Cardiac ventricle fibroblast (primary cell): ENCODE data around the gene MRPL40. TPM values are rescaled to one million over a fixed set of nuclear protein-coding genes. Genes with fewer than 3 reads are reported as not detected.

Experiments
- total RNA-seq: library from RNA; depleted of rRNA; stranded (reverse); fragments of >200 nt; gene quantifications from 2 replicates; pipeline ENCODE4 v1.2.3, GENCODE V29; 2015

MRPL40 gene
- 38.3 and 52.8 TPM in 2 replicates for total RNA-seq

DNA sequence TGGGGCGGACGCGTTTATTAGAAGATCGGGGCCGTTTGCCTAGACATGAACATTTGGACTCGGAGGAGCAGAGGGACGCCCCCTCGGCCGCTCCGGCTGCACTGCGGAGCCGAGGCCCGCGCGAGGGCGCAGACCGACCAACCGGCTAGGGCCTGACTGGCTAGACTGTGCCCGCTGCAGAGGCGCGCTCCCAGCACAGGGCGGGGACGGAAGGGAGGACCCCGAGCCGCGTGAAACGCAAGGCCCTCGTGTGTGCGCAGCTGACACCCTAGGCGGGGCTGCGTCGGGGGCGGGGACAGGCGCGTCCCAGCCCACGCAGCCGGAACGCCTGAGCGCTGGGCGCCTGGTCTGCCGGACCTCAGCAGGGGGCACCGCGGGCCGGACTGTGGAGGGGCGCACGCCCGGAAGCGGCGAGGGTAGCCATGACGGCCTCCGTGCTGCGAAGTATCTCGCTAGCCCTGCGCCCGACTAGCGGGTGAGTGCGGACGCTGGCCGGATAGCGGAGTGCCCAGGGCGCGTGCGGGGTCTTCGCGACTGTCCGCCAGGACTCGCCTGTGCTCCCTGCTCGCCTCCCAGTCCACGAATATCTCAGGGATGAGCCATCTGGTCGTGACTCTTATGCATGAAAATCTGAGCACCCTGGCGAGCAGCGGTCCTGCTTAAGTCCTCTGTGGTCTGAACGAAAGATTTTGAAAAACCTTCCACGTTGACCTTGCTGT, at the start of gene MRPL40:
Gene MRPL40 (plus strand): TSS at position 413 of the 719 bp plus-strand sequence. CDS start 10 bp downstream, at position 423.

DNA sequence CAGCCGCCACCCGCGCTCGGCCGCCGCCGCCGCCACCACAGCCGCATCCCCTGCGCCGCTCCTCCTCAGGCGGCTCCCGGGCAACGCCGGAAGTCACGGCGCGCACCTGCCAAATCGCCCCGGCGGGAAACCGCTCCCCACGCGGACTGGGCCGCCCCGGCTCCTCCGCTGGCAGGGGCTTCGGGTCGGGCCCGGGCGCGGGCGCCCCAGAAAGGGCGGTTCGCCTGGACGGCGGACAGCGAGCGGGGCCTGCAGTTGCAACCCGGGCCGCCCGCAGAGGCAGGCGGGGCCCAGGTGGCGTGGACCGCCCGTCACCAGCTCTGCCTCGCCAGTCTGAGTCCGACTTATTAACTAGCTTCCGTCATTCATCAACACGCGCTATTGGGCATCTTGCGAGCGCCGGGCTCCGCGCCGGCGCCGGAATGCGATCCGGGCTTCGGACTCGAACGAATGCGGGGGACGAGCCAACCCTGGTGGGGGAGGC, 654 bp upstream of the MRPL40 start, which contains the start of gene HIRA:
Gene HIRA (minus strand): TSS at position 85 of the 484 bp plus-strand sequence. CDS start 257 bp downstream, outside the sequence.

DNA sequence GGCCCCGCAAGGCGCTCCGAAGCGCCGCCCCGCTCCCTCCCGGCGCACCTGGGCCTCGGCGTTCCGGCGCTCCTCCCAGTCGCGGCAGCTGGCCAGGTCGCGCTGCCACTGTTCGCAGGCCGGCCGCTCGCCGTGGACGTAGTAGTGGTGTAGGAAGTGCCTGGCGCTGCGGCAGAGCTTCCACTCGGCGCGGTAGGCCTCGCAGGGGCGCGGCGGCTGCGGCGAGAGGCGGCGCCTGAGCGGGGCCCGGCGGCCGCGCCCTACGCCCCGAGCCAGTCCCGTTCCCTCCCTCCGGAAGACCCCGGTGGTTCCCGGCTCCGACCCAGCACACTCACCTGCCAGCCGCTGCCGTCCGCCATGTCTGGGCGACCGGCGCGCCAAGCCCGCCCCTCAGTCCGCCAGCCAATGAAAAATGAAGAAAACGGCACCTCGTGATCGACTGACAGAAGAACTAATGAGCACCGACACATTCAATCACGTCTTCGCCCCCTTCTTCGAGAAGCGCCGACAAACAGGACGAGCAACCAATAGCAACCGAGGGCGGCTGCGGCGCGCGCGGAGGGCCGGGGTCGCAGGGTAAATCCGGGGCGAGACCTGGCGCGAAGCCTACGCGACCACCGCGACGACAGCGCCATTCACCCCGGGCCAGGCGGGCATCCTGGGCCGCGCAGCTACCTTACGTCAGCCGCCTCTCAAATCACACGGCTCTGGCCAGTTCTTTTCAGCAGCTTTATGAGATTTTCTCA, 15.2 kb downstream of the MRPL40 start, which contains the start of gene C22orf39:
Gene C22orf39 (minus strand): TSS at position 382 of the 746 bp plus-strand sequence. CDS start 23 bp downstream, at position 359.

DNA sequence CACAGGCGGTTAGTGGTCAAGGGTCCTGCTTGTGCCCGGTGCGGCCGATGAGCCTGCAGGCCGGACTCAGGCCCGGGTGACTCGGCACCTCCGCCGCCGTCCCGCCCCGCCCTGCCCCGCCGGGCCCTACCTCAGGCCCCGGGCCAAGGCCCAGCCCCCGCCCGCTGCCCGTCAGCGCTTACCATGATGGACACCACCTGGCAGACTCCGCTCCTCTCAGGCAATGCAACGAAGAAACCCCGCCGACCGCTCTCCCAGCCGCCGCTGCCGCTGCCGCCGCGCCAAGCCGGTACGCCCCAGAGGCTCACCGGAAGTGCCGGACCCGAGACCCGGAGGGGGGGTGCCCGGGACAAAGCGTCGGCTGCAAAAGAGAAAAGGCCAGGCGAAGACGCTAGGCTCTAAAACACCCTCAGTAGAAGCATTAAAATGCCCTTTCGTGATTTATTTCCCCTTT, 46.6 kb downstream of the MRPL40 start, which contains the start of gene UFD1:
Gene UFD1 (minus strand): TSS at position 293 of the 454 bp plus-strand sequence. CDS start 108 bp downstream, at position 185.

DNA sequence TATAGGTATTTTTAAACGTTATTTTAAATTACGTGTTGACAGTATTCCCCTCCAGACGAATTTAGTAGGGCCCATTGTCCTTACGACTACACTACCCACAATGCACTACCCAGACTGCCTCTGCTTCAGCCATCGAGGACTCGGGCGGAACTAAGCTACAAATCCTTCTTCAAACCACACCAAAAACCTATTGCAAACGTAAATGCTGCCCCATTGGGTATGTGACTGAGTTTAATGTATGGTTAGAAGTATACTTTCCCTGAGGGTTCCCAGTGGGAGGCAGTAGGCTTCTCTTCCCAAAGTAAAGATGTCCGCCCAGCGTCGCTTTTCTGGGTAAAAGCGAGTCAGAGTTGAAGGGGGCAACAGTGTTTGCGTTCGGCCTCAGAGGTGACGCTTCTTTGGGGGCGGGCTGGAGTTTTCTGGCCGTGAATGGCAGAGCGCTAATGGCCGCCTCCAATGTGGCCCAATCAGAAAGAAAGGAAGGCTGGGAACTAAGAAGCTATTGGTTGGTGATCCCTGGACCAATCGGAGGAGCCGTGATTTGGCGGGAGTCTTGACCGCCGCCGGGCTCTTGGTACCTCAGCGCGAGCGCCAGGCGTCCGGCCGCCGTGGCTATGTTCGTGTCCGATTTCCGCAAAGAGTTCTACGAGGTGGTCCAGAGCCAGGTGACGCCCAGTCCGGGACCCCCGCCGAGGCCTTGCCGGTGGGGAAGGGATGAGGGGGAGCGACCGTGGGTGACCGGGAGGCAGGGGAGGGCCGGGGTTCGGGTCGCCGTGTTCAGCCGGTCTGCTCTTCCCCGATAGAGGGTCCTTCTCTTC, 47.2 kb downstream of the MRPL40 start, which contains the start of gene CDC45:
Gene CDC45 (plus strand): TSS at position 566 of the 818 bp plus-strand sequence. CDS start 49 bp downstream, at position 615.

Other genes starting within 250 kb of the MRPL40 start
- gene CLTCL1, start 140.8 kb upstream of the MRPL40 start, total RNA-seq, result 2.9 and 3.4 TPM in 2 replicates
- gene HIRA, start 812 bp upstream of the MRPL40 start, total RNA-seq, result 16.7 and 18.1 TPM in 2 replicates
- gene C22orf39, start 15.2 kb downstream of the MRPL40 start, total RNA-seq, result 22.1 and 28.0 TPM in 2 replicates
- 28.4 and 36.7 TPM in 2 replicates for gene UFD1, start 46.6 kb downstream of the MRPL40 start, total RNA-seq
- gene CDC45, start 47.4 kb downstream of the MRPL40 start, total RNA-seq, result 0.69 and 4.5 TPM in 2 replicates
- gene CLDN5, start 91.9 kb downstream of the MRPL40 start, total RNA-seq, result 43.7 and 50.2 TPM in 2 replicates